ENCODE results near the gene VAC14. TPM values are rescaled to one million over a fixed set of nuclear protein-coding genes. Genes with fewer than 3 reads are reported as not detected.

The VAC14 gene
- polyA plus RNA-seq, 1 of the 3 experiments (the other 2 are of a cell fraction), result 33.2 TPM

DNA sequence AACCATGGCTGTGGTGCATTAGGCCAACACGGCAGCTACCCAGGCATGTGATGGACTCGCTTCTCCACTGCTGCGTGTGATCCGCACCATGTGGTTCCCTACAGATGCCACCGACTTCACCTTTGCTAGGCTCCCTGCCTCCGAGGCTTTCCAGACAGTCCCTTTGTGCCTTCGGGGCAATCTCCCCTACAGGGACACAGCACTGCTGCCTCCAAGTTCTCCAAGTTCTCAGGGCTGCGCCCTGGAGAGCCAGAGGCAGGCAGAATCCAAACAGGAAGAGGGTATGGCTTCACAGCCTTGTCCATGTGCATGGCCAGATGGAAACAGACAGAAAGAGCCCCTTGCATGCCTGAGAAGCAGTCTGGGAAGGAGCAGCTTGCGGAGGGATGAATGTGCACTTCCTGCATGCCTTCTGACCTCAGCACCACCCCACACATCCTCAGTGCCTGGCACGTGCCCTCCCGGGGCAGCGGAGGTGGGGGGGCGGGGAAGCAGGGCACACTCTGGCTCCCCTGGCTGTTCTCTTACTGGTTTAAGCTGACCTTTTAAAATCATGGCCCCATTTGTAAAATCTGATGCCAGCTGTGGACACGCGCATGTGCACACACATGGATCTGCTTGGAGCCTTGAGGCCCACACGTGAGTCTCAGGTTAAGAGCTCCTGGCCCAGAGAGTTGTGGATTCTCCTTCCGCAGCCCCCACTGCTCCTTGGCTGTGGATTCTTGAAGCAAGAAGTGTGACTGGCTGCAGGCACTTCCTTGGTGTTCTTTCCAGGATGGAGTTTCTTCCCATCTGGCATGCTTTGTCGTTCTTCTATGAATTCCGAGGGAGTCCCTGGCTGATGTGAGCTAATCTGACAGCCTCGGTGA, 59.8 kb downstream of the VAC14 start:
- DNase-seq, result no peak
- Histone ChIP-seq H3F3A (replicated peaks; ENCODE audit: insufficient read depth) (peaks cover 6% of the 10 kb centered on the region), H4K20me1 (ENCODE audit: insufficient read depth) (no peaks in the 10 kb centered on the region), H3K9ac (peak overlapping the region; percentile 34; the same call in 1 of the 2 replicates), H3K9me2 (no peaks in the 10 kb centered on the region), H3K4me3 (ENCODE audit: low read depth in 2 of 2, low read length in 1 of 2) (no peak overlapping the region), H2AFZ (ENCODE audit: low read depth) (no peak overlapping the region), H3K4me2 (no peak overlapping the region), H3K27ac (ENCODE audit: low read depth in 2 of 2, low read length in 1 of 2) (peak overlapping the region; percentile 6 to 70; a peak in 3 of 4 replicates), H3K4me1 (ENCODE audit: control insufficient read depth in 1 of 2, insufficient read depth in 2 of 2, low read depth in 1 of 2, low read length in 1 of 2) (peaks cover 27 to 60% of the 10 kb centered on the region in 2 experiments), H3K9me3 (no peaks in the 10 kb centered on the region), H3K27me3 (ENCODE audit: insufficient read depth) (no peaks in the 10 kb centered on the region), H3K36me3 (replicated peaks in 1 of 2; ENCODE audit: control insufficient read depth in 1 of 2, insufficient read depth in 2 of 2, low read length in 1 of 2) (peaks cover 8% of the 10 kb centered on the region in 2 experiments), H3K79me2 (ENCODE audit: insufficient read depth) (no peaks in the 10 kb centered on the region)
- CTCF ChIA-PET, result interaction anchor here (0.7 to 0.8 kb wide), 2 partner anchors 29 to 30 kb away, joined by 3 read pairs; no protein-coding TSS in a partner anchor
- TF ChIP-seq MAX (IDR thresholded peaks at IDR 0.05; ENCODE audit: low read depth) (peak; percentile 68; the same call in 1 of the 2 replicates), GATA2 (CRISPR knock-in tag; IDR thresholded peaks at IDR 0.05) (no peak), MEF2A (IDR thresholded peaks at IDR 0.05; ENCODE audit: borderline replicate concordance, low read depth) (no peak), ELF1 (IDR thresholded peaks at IDR 0.05) (no peak; the same call in 1 of the 2 replicates), TCF12 (IDR thresholded peaks at IDR 0.05) (peak; percentile 27; the same call in 1 of the 2 replicates)
- 90% methylated on average over 20 of the region's 20 CpGs for WGBS (ENCODE audit: low lambda C conversion rate)
- POLR2A ChIA-PET, result no interaction called here

- DNase-seq, result no peak
- Histone ChIP-seq H3F3A (replicated peaks; ENCODE audit: insufficient read depth) (no peaks in the 10 kb centered on the region), H3K4me3 (ENCODE audit: low read depth in 2 of 2, low read length in 1 of 2) (no peak overlapping the region), H3K27me3 (ENCODE audit: insufficient read depth) (no peaks in the 10 kb centered on the region), H3K36me3 (replicated peaks in 1 of 2; ENCODE audit: control insufficient read depth in 1 of 2, insufficient read depth in 2 of 2, low read length in 1 of 2) (peaks cover 8% of the 10 kb centered on the region in 2 experiments), H4K20me1 (ENCODE audit: insufficient read depth) (no peaks in the 10 kb centered on the region), H3K79me2 (ENCODE audit: insufficient read depth) (no peaks in the 10 kb centered on the region), H3K4me2 (no peak overlapping the region), H3K9me2 (no peaks in the 10 kb centered on the region), H3K9me3 (no peaks in the 10 kb centered on the region), H2AFZ (ENCODE audit: low read depth) (no peak overlapping the region), H3K27ac (ENCODE audit: low read depth in 2 of 2, low read length in 1 of 2) (peak overlapping the region in 1 of 2 experiments; percentile 70; a peak in 3 of 4 replicates), H3K9ac (peak overlapping the region; percentile 34; the same call in 1 of the 2 replicates), H3K4me1 (ENCODE audit: control insufficient read depth in 1 of 2, insufficient read depth in 2 of 2, low read depth in 1 of 2, low read length in 1 of 2) (peaks cover 26 to 61% of the 10 kb centered on the region in 2 experiments)
- POLR2A ChIA-PET, result no interaction called here
- no peak for TF ChIP-seq CHD2 (IDR thresholded peaks at IDR 0.05; ENCODE audit: low read length, partially characterized antibody)
- no peak for TF ChIP-seq MXI1 (IDR thresholded peaks at IDR 0.05; ENCODE audit: low read depth, low read length)
- TF ChIP-seq, protein P1, sequence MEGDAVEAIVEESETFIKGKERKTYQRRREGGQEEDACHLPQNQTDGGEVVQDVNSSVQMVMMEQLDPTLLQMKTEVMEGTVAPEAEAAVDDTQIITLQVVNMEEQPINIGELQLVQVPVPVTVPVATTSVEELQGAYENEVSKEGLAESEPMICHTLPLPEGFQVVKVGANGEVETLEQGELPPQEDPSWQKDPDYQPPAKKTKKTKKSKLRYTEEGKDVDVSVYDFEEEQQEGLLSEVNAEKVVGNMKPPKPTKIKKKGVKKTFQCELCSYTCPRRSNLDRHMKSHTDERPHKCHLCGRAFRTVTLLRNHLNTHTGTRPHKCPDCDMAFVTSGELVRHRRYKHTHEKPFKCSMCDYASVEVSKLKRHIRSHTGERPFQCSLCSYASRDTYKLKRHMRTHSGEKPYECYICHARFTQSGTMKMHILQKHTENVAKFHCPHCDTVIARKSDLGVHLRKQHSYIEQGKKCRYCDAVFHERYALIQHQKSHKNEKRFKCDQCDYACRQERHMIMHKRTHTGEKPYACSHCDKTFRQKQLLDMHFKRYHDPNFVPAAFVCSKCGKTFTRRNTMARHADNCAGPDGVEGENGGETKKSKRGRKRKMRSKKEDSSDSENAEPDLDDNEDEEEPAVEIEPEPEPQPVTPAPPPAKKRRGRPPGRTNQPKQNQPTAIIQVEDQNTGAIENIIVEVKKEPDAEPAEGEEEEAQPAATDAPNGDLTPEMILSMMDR (IDR thresholded peaks at IDR 0.05), result no peak
- TF ChIP-seq ELF1 (IDR thresholded peaks at IDR 0.05), result no peak
- TF ChIP-seq EZH2phosphoT487 (IDR thresholded peaks at IDR 0.05; ENCODE audit: borderline replicate concordance, low read depth), result no peak
- TF ChIP-seq NFIC (IDR thresholded peaks at IDR 0.05; ENCODE audit: borderline replicate concordance), result no peak
- no peak for TF ChIP-seq SMC3 (IDR thresholded peaks at IDR 0.05; ENCODE audit: low read depth, low read length)
- TF ChIP-seq YY1 (IDR thresholded peaks at IDR 0.05; ENCODE audit: low read depth), result no peak
- TF ChIP-seq EP300 (IDR thresholded peaks at IDR 0.05; ENCODE audit: borderline replicate concordance in 1 of 2, low read depth in 1 of 2, low read length in 1 of 2), result no peak
- TF ChIP-seq NRF1 (IDR thresholded peaks at IDR 0.05; ENCODE audit: low read depth, low read length), result no peak
- TF ChIP-seq, protein P2, sequence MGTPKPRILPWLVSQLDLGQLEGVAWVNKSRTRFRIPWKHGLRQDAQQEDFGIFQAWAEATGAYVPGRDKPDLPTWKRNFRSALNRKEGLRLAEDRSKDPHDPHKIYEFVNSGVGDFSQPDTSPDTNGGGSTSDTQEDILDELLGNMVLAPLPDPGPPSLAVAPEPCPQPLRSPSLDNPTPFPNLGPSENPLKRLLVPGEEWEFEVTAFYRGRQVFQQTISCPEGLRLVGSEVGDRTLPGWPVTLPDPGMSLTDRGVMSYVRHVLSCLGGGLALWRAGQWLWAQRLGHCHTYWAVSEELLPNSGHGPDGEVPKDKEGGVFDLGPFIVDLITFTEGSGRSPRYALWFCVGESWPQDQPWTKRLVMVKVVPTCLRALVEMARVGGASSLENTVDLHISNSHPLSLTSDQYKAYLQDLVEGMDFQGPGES (IDR thresholded peaks at IDR 0.05; ENCODE audit: low read depth, low read length), result no peak
- TF ChIP-seq RAD21 (IDR thresholded peaks at IDR 0.05; ENCODE audit: low read length), result no peak
- TF ChIP-seq TEAD4 (IDR thresholded peaks at IDR 0.05; ENCODE audit: borderline replicate concordance, insufficient read depth), result no peak
- no peak for TF ChIP-seq RCOR1 (IDR thresholded peaks at IDR 0.05; ENCODE audit: low read length)
- TF ChIP-seq, protein P3, sequence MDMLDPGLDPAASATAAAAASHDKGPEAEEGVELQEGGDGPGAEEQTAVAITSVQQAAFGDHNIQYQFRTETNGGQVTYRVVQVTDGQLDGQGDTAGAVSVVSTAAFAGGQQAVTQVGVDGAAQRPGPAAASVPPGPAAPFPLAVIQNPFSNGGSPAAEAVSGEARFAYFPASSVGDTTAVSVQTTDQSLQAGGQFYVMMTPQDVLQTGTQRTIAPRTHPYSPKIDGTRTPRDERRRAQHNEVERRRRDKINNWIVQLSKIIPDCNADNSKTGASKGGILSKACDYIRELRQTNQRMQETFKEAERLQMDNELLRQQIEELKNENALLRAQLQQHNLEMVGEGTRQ (IDR thresholded peaks at IDR 0.05; ENCODE audit: borderline replicate concordance, low read depth, low read length), result no peak
- no peak for TF ChIP-seq GABPA (IDR thresholded peaks at IDR 0.05; ENCODE audit: low read depth)
- TF ChIP-seq GATA2 (CRISPR knock-in tag; IDR thresholded peaks at IDR 0.05), result no peak
- no peak for TF ChIP-seq JUND (IDR thresholded peaks at IDR 0.05)
- WGBS (ENCODE audit: low lambda C conversion rate), result 81% methylated on average over 11 of the region's 16 CpGs
- CTCF ChIA-PET, result interaction anchor here (3.6 to 4.0 kb wide), 3 partner anchors 17 to 37 kb away, joined by 18 to 33 read pairs (median 25); no protein-coding TSS in a partner anchor
Observed at GRCh38 chr16:70740174-70740913, 60.6 kb downstream of the VAC14 start.

Data from SK-N-SH (cell line).